ENCODE data around the gene C10orf90.
"Not testable (repeated sequence)": the region's sequence is repeated elsewhere in the genome, so short reads cannot be mapped to it uniquely, and the experiment has no call there.

C10orf90 gene

GRCh38 chr10:126569513-126570244 lies 100.8 kb downstream of the C10orf90 start:
- peaks cover 6% of the 10 kb centered on the region for H3K9me3 Mint-ChIP-seq
- CTCF ChIA-PET: no interaction called here
- no peaks in the 10 kb centered on the region for H3K27me3 Mint-ChIP-seq
- no peak overlapping the region for H3K4me3 Mint-ChIP-seq
- no peak for DNase-seq
- H3K27ac Mint-ChIP-seq: no peak overlapping the region
- no peaks in the 10 kb centered on the region for H3K36me3 Mint-ChIP-seq
- no peaks in the 10 kb centered on the region for H3K4me1 Mint-ChIP-seq

- Mint-ChIP-seq H3K27me3 (no peaks in the 10 kb centered on the region), H3K27ac (no peak overlapping the region), H3K36me3 (no peaks in the 10 kb centered on the region), H3K4me1 (no peaks in the 10 kb centered on the region), H3K9me3 (peaks cover 6% of the 10 kb centered on the region), H3K4me3 (no peak overlapping the region)
- no peak for DNase-seq
- CTCF ChIA-PET: no interaction called here
These were observed 101.6 kb downstream of the C10orf90 start for GRCh38 chr10:126568809-126569385.

- no peaks in the 10 kb centered on the region for H3K36me3 Mint-ChIP-seq
- no peaks in the 10 kb centered on the region for H3K4me1 Mint-ChIP-seq
- DNase-seq: no peak
- no peak overlapping the region for H3K27ac Mint-ChIP-seq
- no peaks in the 10 kb centered on the region for H3K27me3 Mint-ChIP-seq
- peaks cover 6% of the 10 kb centered on the region for H3K9me3 Mint-ChIP-seq
- no peak overlapping the region for H3K4me3 Mint-ChIP-seq
- CTCF ChIA-PET: no interaction called here
These were observed 104.6 kb downstream of the C10orf90 start for GRCh38 chr10:126565871-126566270.

GRCh38 chr10:126565441-126565840 lies 105.1 kb downstream of the C10orf90 start:
- Mint-ChIP-seq H3K36me3 (no peaks in the 10 kb centered on the region), H3K9me3 (peaks cover 6% of the 10 kb centered on the region), H3K27me3 (no peaks in the 10 kb centered on the region), H3K4me3 (no peak overlapping the region), H3K4me1 (no peaks in the 10 kb centered on the region), H3K27ac (no peak overlapping the region)
- CTCF ChIA-PET: interaction anchor here (0.8 kb wide), 1 partner anchor 32 kb away, joined by 3 read pairs; no protein-coding TSS in a partner anchor
- no peak for DNase-seq

- H3K4me1 Mint-ChIP-seq: no peaks in the 10 kb centered on the region
- no peaks in the 10 kb centered on the region for H3K27me3 Mint-ChIP-seq
- no peak overlapping the region for H3K4me3 Mint-ChIP-seq
- CTCF ChIA-PET: no interaction called here
- no peak for DNase-seq
- H3K36me3 Mint-ChIP-seq: no peaks in the 10 kb centered on the region
- peaks cover 6% of the 10 kb centered on the region for H3K9me3 Mint-ChIP-seq
- no peak overlapping the region for H3K27ac Mint-ChIP-seq
These were observed 106.1 kb downstream of the C10orf90 start for GRCh38 chr10:126564326-126564888.

- H3K27ac Mint-ChIP-seq: no peak overlapping the region
- CTCF ChIA-PET: no interaction called here
- no peaks in the 10 kb centered on the region for H3K36me3 Mint-ChIP-seq
These were observed 107.1 kb downstream of the C10orf90 start for GRCh38 chr10:126563361-126563760.

GRCh38 chr10:126561921-126562680 lies 108.4 kb downstream of the C10orf90 start:
- DNase-seq: no peak
- CTCF ChIA-PET: no interaction called here
- Mint-ChIP-seq H3K9me3 (peaks cover 4% of the 10 kb centered on the region), H3K4me3 (no peak overlapping the region), H3K27me3 (no peaks in the 10 kb centered on the region), H3K4me1 (no peaks in the 10 kb centered on the region), H3K27ac (no peak overlapping the region), H3K36me3 (no peaks in the 10 kb centered on the region)

More at GRCh38 chr10:126563361-126563760, 107.1 kb downstream of the C10orf90 start:
- no peaks in the 10 kb centered on the region for H3K27me3 Mint-ChIP-seq
- H3K4me3 Mint-ChIP-seq: no peak overlapping the region
- H3K9me3 Mint-ChIP-seq: peaks cover 6% of the 10 kb centered on the region
- no peak for DNase-seq
- H3K4me1 Mint-ChIP-seq: no peaks in the 10 kb centered on the region

- Mint-ChIP-seq H3K4me1 (no peaks in the 10 kb centered on the region), H3K36me3 (no peaks in the 10 kb centered on the region), H3K4me3 (no peak overlapping the region), H3K9me3 (peaks cover 2% of the 10 kb centered on the region), H3K27me3 (no peaks in the 10 kb centered on the region), H3K27ac (no peak overlapping the region)
- CTCF ChIA-PET: no interaction called here
- DNase-seq: no peak
These were observed 109.1 kb downstream of the C10orf90 start for GRCh38 chr10:126561294-126561920.

GRCh38 chr10:126558881-126559280 lies 111.6 kb downstream of the C10orf90 start:
- DNase-seq: no peak
- H3K36me3 Mint-ChIP-seq: no peaks in the 10 kb centered on the region

GRCh38 chr10:126551202-126551601 lies 119.3 kb downstream of the C10orf90 start:
- CTCF ChIA-PET: no interaction called here
- Mint-ChIP-seq H3K4me3 (no peak overlapping the region), H3K27ac (no peak overlapping the region)

More at GRCh38 chr10:126558881-126559280, 111.6 kb downstream of the C10orf90 start:
- CTCF ChIA-PET: no interaction called here
- H3K27ac Mint-ChIP-seq: no peak overlapping the region
- peaks cover 3% of the 10 kb centered on the region for H3K9me3 Mint-ChIP-seq
- H3K4me3 Mint-ChIP-seq: no peak overlapping the region
- no peaks in the 10 kb centered on the region for H3K27me3 Mint-ChIP-seq
- no peaks in the 10 kb centered on the region for H3K4me1 Mint-ChIP-seq

GRCh38 chr10:126550586-126550985 lies 119.9 kb downstream of the C10orf90 start:
- H3K9me3 Mint-ChIP-seq, H3K36me3 Mint-ChIP-seq, H3K27ac Mint-ChIP-seq, DNase-seq, CTCF ChIA-PET, H3K27me3 Mint-ChIP-seq, H3K4me1 Mint-ChIP-seq, H3K4me3 Mint-ChIP-seq: not testable (repeated sequence)

More at GRCh38 chr10:126551202-126551601, 119.3 kb downstream of the C10orf90 start:
- no peak for DNase-seq
- Mint-ChIP-seq H3K9me3 (peaks cover 7% of the 10 kb centered on the region), H3K4me1 (no peaks in the 10 kb centered on the region), H3K36me3 (no peaks in the 10 kb centered on the region), H3K27me3 (no peaks in the 10 kb centered on the region)

GRCh38 chr10:126549344-126549743 lies 121.1 kb downstream of the C10orf90 start:
- DNase-seq: no peak
- CTCF ChIA-PET: no interaction called here
- Mint-ChIP-seq H3K27ac (no peak overlapping the region), H3K4me1 (no peaks in the 10 kb centered on the region), H3K36me3 (no peaks in the 10 kb centered on the region), H3K4me3 (no peak overlapping the region), H3K27me3 (no peaks in the 10 kb centered on the region), H3K9me3 (peaks cover 7% of the 10 kb centered on the region)

- Mint-ChIP-seq H3K4me3 (no peak overlapping the region), H3K27ac (no peak overlapping the region)
- DNase-seq: no peak
These were observed 125.9 kb downstream of the C10orf90 start for GRCh38 chr10:126544565-126544964.

GRCh38 chr10:126538439-126539135 lies 131.9 kb downstream of the C10orf90 start:
- no peak overlapping the region for H3K4me3 Mint-ChIP-seq
- no peaks in the 10 kb centered on the region for H3K4me1 Mint-ChIP-seq
- H3K27me3 Mint-ChIP-seq: no peaks in the 10 kb centered on the region
- peaks cover 9% of the 10 kb centered on the region for H3K9me3 Mint-ChIP-seq
- H3K27ac Mint-ChIP-seq: no peak overlapping the region
- DNase-seq: no peak
- H3K36me3 Mint-ChIP-seq: no peaks in the 10 kb centered on the region
- CTCF ChIA-PET: no interaction called here

More at GRCh38 chr10:126544565-126544964, 125.9 kb downstream of the C10orf90 start:
- H3K27me3 Mint-ChIP-seq: no peaks in the 10 kb centered on the region
- no peaks in the 10 kb centered on the region for H3K9me3 Mint-ChIP-seq
- H3K36me3 Mint-ChIP-seq: no peaks in the 10 kb centered on the region
- CTCF ChIA-PET: no interaction called here
- H3K4me1 Mint-ChIP-seq: no peaks in the 10 kb centered on the region

Measured in activated naive CD4-positive, alpha-beta T cell treated with anti-CD3 and anti-CD28 coated beads, Interleukin-2, amount 10 ng/mL, durations not matched to agents 7 days and 5 days (primary cell).